Pancreas (tissue), 10 donors: Measurements from ENCODE around the gene TRIM34. TPM values are rescaled to one million over a fixed set of nuclear protein-coding genes. Genes with fewer than 3 reads are reported as not detected.
"Not testable (repeated sequence)": the region's sequence is repeated elsewhere in the genome, so short reads cannot be mapped to it uniquely, and the experiment has no call there.

Experiments
- ATAC-seq, 4 donors: fragments of 200-7000 bp; cut with Tn5 transposase; one replicate each; pipeline versions ENCODE4 v1.8.0 to v1.9.1; 2020; ENCODE audit warnings: mild to moderate bottlenecking in 4 of 4, moderate library complexity in 4 of 4
- DNase-seq, 6 donors: peaks; one replicate each; pipeline ENCODE4 v3.0.0-alpha.2; 2020
- FAIRE-seq: peaks from 2 replicates; lab custom pipeline; 2012; peaks lifted over from hg19 to GRCh38; lab: Jason Lieb, UNC
- H3K27ac ChIP-seq, 4 donors: fragments of 200-600 bp; sonication (generic); 1 replicate in 3 of 4; 2 replicates in 1 of 4; pipeline versions ENCODE4 v1.5.0 to v1.8.0; 2020
- H3K27me3 ChIP-seq, 4 donors: fragments of 200-600 bp; one replicate each; pipeline ENCODE4 v1.8.0; 2021
- H3K36me3 ChIP-seq, 3 donors: fragments of 200-600 bp; sonication (generic) in 1 of 3; one replicate each; pipeline versions ENCODE4 v1.5.0 to v1.8.0; 2020 to 2021
- H3K4me1 ChIP-seq, 3 donors: fragments of 200-600 bp; one replicate each; pipeline ENCODE4 v1.8.0; 2021
- H3K4me3 ChIP-seq, 4 donors: fragments of 200-600 bp; sonication (generic) in 2 of 4; one replicate each; pipeline versions ENCODE4 v1.5.0 to v1.8.0; 2020 to 2021
- H3K9me3 ChIP-seq, 4 donors: fragments of 200-600 bp; one replicate each; pipeline ENCODE4 v1.8.0; 2021
- WGBS, 2 donors: extraction: QIAGEN DNeasy Blood & Tissue Kit; methylation state at CpG; one replicate each; pipeline ENCODE4 v1.1.7; 2013; 5-methylcytosine and 5-hydroxymethylcytosine counted together
- intact Hi-C, 3 donors: fragments of 100-400 bp; cut with DNase I; formaldehyde crosslinking; loops; one replicate each; pipeline versions ENCODE4 v1.11.1 to v1.14.2; 2022
- polyA plus RNA-seq, 2 donors: library from polyadenylated mRNA; stranded (reverse); fragments of 200-250 nt; gene quantifications; one replicate each; pipeline ENCODE4 v1.2.3, GENCODE V29; 2013
- total RNA-seq, 6 donors: library from RNA; stranded (reverse); fragmentation: NEBNext Ultra II Directional in 4 of 6; extraction: Animal tissue kit (Norgen Biotek cat#: 25700) in 4 of 6; gene quantifications; one replicate each; pipeline versions ENCODE4 v1.2.1 to v1.2.4, GENCODE V29; 2021 to 2023
- TF ChIP-seq, protein P1 (sequence below), 4 donors: fragments of 200-600 bp; sonication (generic) in 3 of 4; IDR thresholded peaks; one replicate each; pipeline versions ENCODE4 v1.5.0 to v1.8.0; 2021; ENCODE audit warnings: antibody characterized with exemption in 4 of 4
- donor health status: healthy with polysubstance abuse.
- donor health status: DM: no; HTN: no; CAD: no; lungs with moderate emphysema.
- donor health status: DM: no; HTN: no; CAD: no.
- donor health status: control.
- donor health status: control.
- donor health status: Bipolar disorder and iron deficiency.
- donor health status: DM: yes; HTN: yes; CAD: no.
- donor health status: DM: no; HTN: no; CAD: no.
- donor health status: DM: no; HTN: no; CAD: no.
- donor health status: DM: yes; HTN: yes; CAD: no.

TRIM34 gene
- total and polyA plus RNA-seq, 8 donors: 0.54 to 5.6 (median 1.6) TPM

DNA sequence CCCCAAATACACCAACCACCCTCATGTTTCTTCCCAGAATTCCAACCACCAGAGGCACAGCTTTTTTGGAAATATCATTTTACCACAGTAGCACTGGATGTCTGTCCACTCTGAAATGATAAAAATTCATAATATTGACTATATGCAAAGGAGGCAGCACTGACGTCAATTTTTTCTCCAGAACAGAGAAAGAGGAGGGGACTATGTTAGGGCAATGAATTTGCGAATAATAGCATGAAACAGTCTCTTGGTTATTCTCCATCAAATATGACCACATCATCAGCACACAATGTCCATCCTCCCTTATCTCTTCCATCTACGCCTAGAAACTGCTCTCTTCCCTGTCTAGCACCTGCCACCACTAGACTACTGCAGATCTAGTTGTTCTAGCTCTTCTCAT is 21.3 kb downstream of the TRIM34 start:
- WGBS, 2 donors: 79 to 92% methylated on average over 3 of the region's 3 CpGs
- Histone ChIP-seq H3K36me3 (no peaks in the 10 kb centered on the region), H3K9me3 (no peaks in the 10 kb centered on the region), H3K4me1 (no peaks in the 10 kb centered on the region), H3K27me3 (no peaks in the 10 kb centered on the region), H3K27ac (no peak overlapping the region), H3K4me3 (no peak overlapping the region)
- FAIRE-seq (no peak), ATAC-seq (no peak), DNase-seq (no peak)
- intact Hi-C loops: no loop called here
- TF ChIP-seq, protein P1, sequence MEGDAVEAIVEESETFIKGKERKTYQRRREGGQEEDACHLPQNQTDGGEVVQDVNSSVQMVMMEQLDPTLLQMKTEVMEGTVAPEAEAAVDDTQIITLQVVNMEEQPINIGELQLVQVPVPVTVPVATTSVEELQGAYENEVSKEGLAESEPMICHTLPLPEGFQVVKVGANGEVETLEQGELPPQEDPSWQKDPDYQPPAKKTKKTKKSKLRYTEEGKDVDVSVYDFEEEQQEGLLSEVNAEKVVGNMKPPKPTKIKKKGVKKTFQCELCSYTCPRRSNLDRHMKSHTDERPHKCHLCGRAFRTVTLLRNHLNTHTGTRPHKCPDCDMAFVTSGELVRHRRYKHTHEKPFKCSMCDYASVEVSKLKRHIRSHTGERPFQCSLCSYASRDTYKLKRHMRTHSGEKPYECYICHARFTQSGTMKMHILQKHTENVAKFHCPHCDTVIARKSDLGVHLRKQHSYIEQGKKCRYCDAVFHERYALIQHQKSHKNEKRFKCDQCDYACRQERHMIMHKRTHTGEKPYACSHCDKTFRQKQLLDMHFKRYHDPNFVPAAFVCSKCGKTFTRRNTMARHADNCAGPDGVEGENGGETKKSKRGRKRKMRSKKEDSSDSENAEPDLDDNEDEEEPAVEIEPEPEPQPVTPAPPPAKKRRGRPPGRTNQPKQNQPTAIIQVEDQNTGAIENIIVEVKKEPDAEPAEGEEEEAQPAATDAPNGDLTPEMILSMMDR (IDR thresholded peaks at IDR 0.05): no peak

- intact Hi-C loops: no loop called here
- WGBS, 2 donors: 94 to 95% methylated on average over 4 of the region's 4 CpGs
These were observed 30.7 kb downstream of the TRIM34 start for GRCh38 chr11:5655474-5655873.

GRCh38 chr11:5656956-5657355 is 32.2 kb downstream of the TRIM34 start:
- DNase-seq, H3K4me1 ChIP-seq, H3K27ac ChIP-seq, H3K27me3 ChIP-seq, H3K36me3 ChIP-seq, H3K9me3 ChIP-seq, FAIRE-seq, intact Hi-C loops, ATAC-seq, H3K4me3 ChIP-seq: not testable (repeated sequence)
- WGBS, 2 donors: 96% methylated on average over 2 of the region's 2 CpGs

More at GRCh38 chr11:5655474-5655873, 30.7 kb downstream of the TRIM34 start:
- no peaks in the 10 kb centered on the region for H3K27me3 ChIP-seq
- FAIRE-seq (no peak), ATAC-seq (no peak), DNase-seq (no peak)
- H3K9me3 ChIP-seq: no peaks in the 10 kb centered on the region
- no peaks in the 10 kb centered on the region for H3K36me3 ChIP-seq
- TF ChIP-seq, protein P1 (IDR thresholded peaks at IDR 0.05): no peak
- H3K27ac ChIP-seq: no peak overlapping the region
- no peaks in the 10 kb centered on the region for H3K4me1 ChIP-seq
- H3K4me3 ChIP-seq: no peak overlapping the region

DNA sequence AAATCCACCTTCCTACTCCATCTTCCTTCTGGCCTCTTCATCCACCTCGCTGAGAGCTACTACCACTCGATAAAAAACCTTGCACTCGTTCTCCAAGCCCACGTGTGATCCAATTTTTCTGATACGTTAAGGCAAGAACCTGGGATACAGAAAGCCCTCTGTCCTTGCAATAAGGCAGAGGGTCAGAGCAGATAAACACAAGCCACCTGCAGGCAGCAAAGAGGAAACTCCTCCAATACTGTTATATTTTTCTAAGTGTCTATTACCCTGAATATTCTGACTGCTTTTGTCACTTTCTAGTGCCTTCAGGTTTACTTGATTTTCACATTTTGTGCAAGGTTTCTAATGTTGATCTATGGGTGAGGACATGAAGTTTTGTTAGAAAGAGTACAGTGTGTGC is 33.5 kb downstream of the TRIM34 start:
- 80 to 86% methylated on average over 5 of the region's 5 CpGs for WGBS, 2 donors
- Histone ChIP-seq H3K9me3 (no peaks in the 10 kb centered on the region), H3K4me3 (no peak overlapping the region), H3K36me3 (peaks cover 0 to 8% (median 0%) of the 10 kb centered on the region in 3 donors), H3K27me3 (no peaks in the 10 kb centered on the region), H3K27ac (no peak overlapping the region), H3K4me1 (no peaks in the 10 kb centered on the region)
- no peak for ATAC-seq
- FAIRE-seq: no peak
- TF ChIP-seq, protein P1 (IDR thresholded peaks at IDR 0.05): no peak
- DNase-seq: no peak
- intact Hi-C loops: no loop called here

DNA sequence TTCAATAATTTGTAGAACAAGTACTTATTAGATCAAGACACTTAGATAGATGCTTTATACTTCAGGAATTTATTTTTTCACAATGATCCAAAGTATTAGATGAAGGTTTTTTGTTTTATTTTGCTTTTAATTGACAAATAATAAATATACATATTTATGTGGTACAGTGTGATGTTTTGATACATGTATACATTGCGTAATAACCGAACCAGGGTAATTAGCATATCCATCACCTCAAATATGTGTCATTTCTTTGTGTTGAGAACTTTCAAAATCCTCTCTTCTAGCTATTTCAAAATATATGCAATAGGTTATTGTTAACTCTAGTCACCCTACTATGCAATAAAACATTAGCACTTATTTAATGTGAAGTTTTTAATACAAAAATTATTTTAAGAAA is 38.7 kb downstream of the TRIM34 start:
- no peaks in the 10 kb centered on the region for H3K9me3 ChIP-seq
- TF ChIP-seq, protein P1 (IDR thresholded peaks at IDR 0.05): no peak
- H3K36me3 ChIP-seq: peaks cover 0 to 38% (median 0%) of the 10 kb centered on the region in 3 donors
- H3K4me1 ChIP-seq: no peaks in the 10 kb centered on the region
- ATAC-seq (no peak), DNase-seq (no peak), FAIRE-seq (no peak)
- intact Hi-C loops: no loop called here
- 96 to 97% methylated on average over 2 of the region's 2 CpGs for WGBS, 2 donors
- H3K27ac ChIP-seq: no peak overlapping the region
- no peaks in the 10 kb centered on the region for H3K27me3 ChIP-seq
- H3K4me3 ChIP-seq: no peak overlapping the region
